Heart left ventricle (tissue), 16 donors: ENCODE measurements around the gene NTM. TPM values are rescaled to one million over a fixed set of nuclear protein-coding genes. Genes with fewer than 3 reads are reported as not detected.

Experiments used
- ATAC-seq, 4 donors: fragments of 200-7000 bp; cut with Tn5 transposase; one replicate each; pipeline ENCODE4 v1.9.1; 2020 to 2022; ENCODE audit warnings: moderate library complexity in 4 of 4, mild to moderate bottlenecking in 3 of 4, moderate number of reproducible peaks in 1 of 4
- DNase-seq, 5 donors: peaks; one replicate each; pipeline ENCODE4 v3.0.0-alpha.2; 2020
- H3K27ac ChIP-seq, 12 donors: fragments of 200-600 bp; sonication (generic) in 4 of 12; one replicate each; pipeline versions ENCODE4 v1.5.0 to v1.8.0; 2016 to 2022; ENCODE audit warnings: mild to moderate bottlenecking in 2 of 12
- H3K27me3 ChIP-seq, 9 donors: fragments of 200-600 bp; sonication (generic) in 2 of 9; one replicate each; pipeline versions ENCODE4 v1.5.1 to v1.8.0; 2016 to 2022; ENCODE audit warnings: mild to moderate bottlenecking in 3 of 9
- H3K36me3 ChIP-seq, 9 donors: fragments of 200-600 bp; sonication (generic) in 2 of 9; one replicate each; pipeline versions ENCODE4 v1.5.0 to v1.8.0; 2018 to 2022; ENCODE audit warnings: mild to moderate bottlenecking in 2 of 9
- H3K4me1 ChIP-seq, 12 donors: fragments of 200-600 bp; sonication (generic) in 4 of 12; one replicate each; pipeline versions ENCODE4 v1.5.0 to v1.8.0; 2016 to 2022; ENCODE audit warnings: mild to moderate bottlenecking in 3 of 12
- H3K4me3 ChIP-seq, 12 donors: fragments of 200-600 bp; sonication (generic) in 4 of 12; one replicate each; pipeline versions ENCODE4 v1.5.0 to v1.8.0; 2017 to 2022; ENCODE audit warnings: mild to moderate bottlenecking in 9 of 12, moderate library complexity in 4 of 12
- H3K9me3 ChIP-seq, 12 donors: fragments of 200-600 bp; sonication (generic) in 4 of 12; one replicate each; pipeline versions ENCODE4 v1.5.0 to v1.8.0; 2016 to 2022; ENCODE audit warnings: mild to moderate bottlenecking in 1 of 12
- CTCF ChIP-seq, 12 donors: fragments of 200-600 bp; sonication (generic) in 4 of 12; IDR thresholded peaks; one replicate each; pipeline versions ENCODE4 v1.5.0 to v1.8.0; 2018 to 2022; ENCODE audit warnings: antibody characterized with exemption in 12 of 12, mild to moderate bottlenecking in 5 of 12
- POLR2A ChIP-seq, 2 donors: fragments of 450-650 bp; IDR thresholded peaks; one replicate each; pipeline ENCODE4 v1.6.1; 2017; ENCODE audit warnings: antibody characterized with exemption in 2 of 2, mild to moderate bottlenecking in 2 of 2, moderate library complexity in 2 of 2
- WGBS, 4 donors: extraction: QIAGEN DNeasy Blood & Tissue Kit in 2 of 4; methylation state at CpG; one replicate each; pipeline versions ENCODE4 v1.1.5 to v1.1.7; 2013 to 2018; 5-methylcytosine and 5-hydroxymethylcytosine counted together
- intact Hi-C, 10 donors: fragments of 100-400 bp; cut with DNase I; formaldehyde crosslinking; loops; one replicate each; pipeline versions ENCODE4 v1.11.1 to v1.14.2; 2022
- polyA plus RNA-seq, 2 donors: library from polyadenylated mRNA; stranded (reverse); fragments of 200-250 nt; gene quantifications; one replicate each; pipeline ENCODE4 v1.2.3, GENCODE V29; 2013
- total RNA-seq, 9 donors: library from RNA; depleted of rRNA in 2 of 9; stranded (reverse); fragments of >200 nt in 2 of 9; fragmentation: NEBNext Ultra II Directional in 3 of 9; extraction: Animal tissue kit (Norgen Biotek cat#: 25700) in 3 of 9; gene quantifications; one replicate each; pipeline versions ENCODE4 v1.1.0 to v1.2.4, GENCODE V29; 2016 to 2023
- donor health status: ischemic (EF 13 %, LVEDD 7.1; RV severe dilation, severe dysfunction).
- donor health status: healthy with polysubstance abuse.
- donor health status: DM: no; HTN: yes; CAD: no.
- donor health status: DM: no; HTN: no; CAD: no.
- donor health status: ischemic (EF 25% LVEDD 6.9; RV normal size, moderate dysfunction).
- donor health status: ischemic (EF 25% LVEDD 5.7; RV mildly dilated, moderate dysfunction).
- donor health status: healthy.
- donor health status: DM: yes; HTN: yes; CAD: no.
- donor health status: ischemic (EF 35%, LVEDD 5.7; RV mildly dilated, moderate dysfunction).
- donor health status: nonischemic (EF 11% LVEDD 7.7; RV severe dilation, severe dysfunction).
- donor health status: DM: yes; HTN: yes; CAD: no.
- donor health status: PGD.
- donor health status: ischemic (EF 29% LVEDD 5.4; RV normal size, mild dysfunction).
- donor health status: nonischemic (EF 23%, LVEDD 6.1; RV moderate dilation, normal function).

The NTM gene
- total and polyA plus RNA-seq, 11 donors, result 0.40 to 7.7 (median 1.5) TPM

- H3K9me3 ChIP-seq, result no peaks in the 10 kb centered on the region
- WGBS, 4 donors, result 90 to 94% (median 92%) methylated on average over 15 of the region's 15 CpGs
- TF ChIP-seq CTCF (IDR thresholded peaks at IDR 0.05) (no peak), POLR2A (IDR thresholded peaks at IDR 0.05) (no peak)
- ATAC-seq (no peak), DNase-seq (no peak)
- peaks cover 0 to 12% (median 0%) of the 10 kb centered on the region in 12 donors for H3K4me1 ChIP-seq
- H3K36me3 ChIP-seq, result no peaks in the 10 kb centered on the region
- H3K27me3 ChIP-seq, result no peaks in the 10 kb centered on the region
- intact Hi-C loops, result no loop called here
- no peak overlapping the region for H3K27ac ChIP-seq
- H3K4me3 ChIP-seq, result no peak overlapping the region
Measured at GRCh38 chr11:132353255-132353654, 982.8 kb downstream of the NTM start.

GRCh38 chr11:132357811-132358572 lies 987.6 kb downstream of the NTM start:
- intact Hi-C loops, result no loop called here
- Histone ChIP-seq H3K27me3 (no peaks in the 10 kb centered on the region), H3K9me3 (no peaks in the 10 kb centered on the region), H3K4me1 (no peaks in the 10 kb centered on the region), H3K36me3 (no peaks in the 10 kb centered on the region), H3K27ac (no peak overlapping the region), H3K4me3 (no peak overlapping the region)
- no peak for TF ChIP-seq POLR2A (IDR thresholded peaks at IDR 0.05)
- TF ChIP-seq CTCF (IDR thresholded peaks at IDR 0.05), result no peak
- 64 to 70% (median 67%) methylated on average over 13 of the region's 13 CpGs for WGBS, 4 donors
- ATAC-seq (no peak), DNase-seq (no peak)

- no peaks in the 10 kb centered on the region for H3K27me3 ChIP-seq
- WGBS, 4 donors, result 71 to 76% (median 74%) methylated on average over 4 of the region's 4 CpGs
- H3K4me3 ChIP-seq, result no peak overlapping the region
- TF ChIP-seq POLR2A (IDR thresholded peaks at IDR 0.05) (no peak), CTCF (IDR thresholded peaks at IDR 0.05) (no peak)
- DNase-seq, result no peak
- intact Hi-C loops, result no loop called here
- no peaks in the 10 kb centered on the region for H3K9me3 ChIP-seq
- no peaks in the 10 kb centered on the region for H3K36me3 ChIP-seq
- ATAC-seq, result no peak
- H3K4me1 ChIP-seq, result no peaks in the 10 kb centered on the region
- H3K27ac ChIP-seq, result no peak overlapping the region
Measured at GRCh38 chr11:132358573-132358953, 988.1 kb downstream of the NTM start.

- WGBS, 4 donors, result 61 to 69% (median 64%) methylated on average over 8 of the region's 8 CpGs
- intact Hi-C loops, result no loop called here
- Histone ChIP-seq H3K36me3 (no peaks in the 10 kb centered on the region), H3K9me3 (no peaks in the 10 kb centered on the region), H3K4me3 (no peak overlapping the region), H3K27me3 (no peaks in the 10 kb centered on the region), H3K27ac (no peak overlapping the region), H3K4me1 (no peaks in the 10 kb centered on the region)
- no peak for DNase-seq
- TF ChIP-seq POLR2A (IDR thresholded peaks at IDR 0.05), result no peak
- no peak for TF ChIP-seq CTCF (IDR thresholded peaks at IDR 0.05)
- no peak for ATAC-seq
Measured at GRCh38 chr11:132361011-132361550, 990.7 kb downstream of the NTM start.
